SK-MEL-5 (cell line): ENCODE measurements around the gene TCHH. TPM values are rescaled to one million over a fixed set of nuclear protein-coding genes. Genes with fewer than 3 reads are reported as not detected.
"Not testable (repeated sequence)": the region's sequence is repeated elsewhere in the genome, so short reads cannot be mapped to it uniquely, and the experiment has no call there.

Experiments used
- DNase-seq: peaks from one replicate; pipeline ENCODE4 v3.0.0-alpha.2; 2016; ENCODE audit warnings: low read depth, low spot score
- in situ Hi-C: cut with HindIII; loops from 2 replicates; pipeline ENCODE4 v1.10.0; 2016; ENCODE audit warnings: low sequenced_read_pairs, high pct_unique_total_duplicates, low pct_unique_long_range_greater_than_20kb
- polyA plus RNA-seq, 2 experiments: library from polyadenylated mRNA; depleted of rRNA; stranded (reverse); fragments of >200 nt; gene quantifications; 2 replicates each; pipeline ENCODE4 v1.2.3, GENCODE V29; 2015
- total RNA-seq: library from RNA; depleted of rRNA; stranded (reverse); fragments of >200 nt; shearing (Covaris generic); gene quantifications from 2 replicates; pipeline ENCODE4 v1.2.3, GENCODE V29; 2014; rRNA removed

TCHH gene, protein sequence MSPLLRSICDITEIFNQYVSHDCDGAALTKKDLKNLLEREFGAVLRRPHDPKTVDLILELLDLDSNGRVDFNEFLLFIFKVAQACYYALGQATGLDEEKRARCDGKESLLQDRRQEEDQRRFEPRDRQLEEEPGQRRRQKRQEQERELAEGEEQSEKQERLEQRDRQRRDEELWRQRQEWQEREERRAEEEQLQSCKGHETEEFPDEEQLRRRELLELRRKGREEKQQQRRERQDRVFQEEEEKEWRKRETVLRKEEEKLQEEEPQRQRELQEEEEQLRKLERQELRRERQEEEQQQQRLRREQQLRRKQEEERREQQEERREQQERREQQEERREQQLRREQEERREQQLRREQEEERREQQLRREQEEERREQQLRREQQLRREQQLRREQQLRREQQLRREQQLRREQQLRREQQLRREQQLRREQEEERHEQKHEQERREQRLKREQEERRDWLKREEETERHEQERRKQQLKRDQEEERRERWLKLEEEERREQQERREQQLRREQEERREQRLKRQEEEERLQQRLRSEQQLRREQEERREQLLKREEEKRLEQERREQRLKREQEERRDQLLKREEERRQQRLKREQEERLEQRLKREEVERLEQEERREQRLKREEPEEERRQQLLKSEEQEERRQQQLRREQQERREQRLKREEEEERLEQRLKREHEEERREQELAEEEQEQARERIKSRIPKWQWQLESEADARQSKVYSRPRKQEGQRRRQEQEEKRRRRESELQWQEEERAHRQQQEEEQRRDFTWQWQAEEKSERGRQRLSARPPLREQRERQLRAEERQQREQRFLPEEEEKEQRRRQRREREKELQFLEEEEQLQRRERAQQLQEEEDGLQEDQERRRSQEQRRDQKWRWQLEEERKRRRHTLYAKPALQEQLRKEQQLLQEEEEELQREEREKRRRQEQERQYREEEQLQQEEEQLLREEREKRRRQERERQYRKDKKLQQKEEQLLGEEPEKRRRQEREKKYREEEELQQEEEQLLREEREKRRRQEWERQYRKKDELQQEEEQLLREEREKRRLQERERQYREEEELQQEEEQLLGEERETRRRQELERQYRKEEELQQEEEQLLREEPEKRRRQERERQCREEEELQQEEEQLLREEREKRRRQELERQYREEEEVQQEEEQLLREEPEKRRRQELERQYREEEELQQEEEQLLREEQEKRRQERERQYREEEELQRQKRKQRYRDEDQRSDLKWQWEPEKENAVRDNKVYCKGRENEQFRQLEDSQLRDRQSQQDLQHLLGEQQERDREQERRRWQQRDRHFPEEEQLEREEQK (N-terminal part only)
- total RNA-seq: 0.05 and 0.27 TPM in 2 replicates
- 0.20 and 0.43 TPM in 2 replicates for polyA plus RNA-seq (2015; cell fraction: cytosol; rRNA removed)
- 0.35 TPM in 1 of 2 replicates, not detected in the other for polyA plus RNA-seq (2015; cell fraction: nucleus; rRNA removed)

DNA sequence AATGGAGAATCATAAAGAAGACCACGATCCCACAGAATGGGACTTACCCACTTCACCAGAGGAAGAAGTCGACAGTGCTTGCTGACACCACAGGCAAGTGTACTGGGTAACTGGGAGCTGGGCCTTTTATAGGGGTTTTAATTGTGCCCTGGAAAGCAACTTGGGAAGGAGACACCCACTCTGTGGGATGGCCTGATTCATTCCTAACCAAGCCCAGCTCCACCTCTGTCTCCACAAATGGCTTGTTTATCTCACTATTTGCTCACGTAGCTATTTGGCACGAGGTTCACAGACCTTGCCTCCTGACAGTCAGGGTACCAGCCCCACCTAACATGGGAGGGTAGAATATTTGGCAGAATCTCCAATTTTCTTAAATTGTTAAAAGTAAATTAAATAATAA lies at the start of gene TCHH:
TSS of gene TCHH (minus strand) at position 101 of the 400 bp plus-strand sequence. CDS start 1,364 bp downstream, outside the sequence.
- DNase-seq: no peak
- in situ Hi-C loops: no loop called here

DNA sequence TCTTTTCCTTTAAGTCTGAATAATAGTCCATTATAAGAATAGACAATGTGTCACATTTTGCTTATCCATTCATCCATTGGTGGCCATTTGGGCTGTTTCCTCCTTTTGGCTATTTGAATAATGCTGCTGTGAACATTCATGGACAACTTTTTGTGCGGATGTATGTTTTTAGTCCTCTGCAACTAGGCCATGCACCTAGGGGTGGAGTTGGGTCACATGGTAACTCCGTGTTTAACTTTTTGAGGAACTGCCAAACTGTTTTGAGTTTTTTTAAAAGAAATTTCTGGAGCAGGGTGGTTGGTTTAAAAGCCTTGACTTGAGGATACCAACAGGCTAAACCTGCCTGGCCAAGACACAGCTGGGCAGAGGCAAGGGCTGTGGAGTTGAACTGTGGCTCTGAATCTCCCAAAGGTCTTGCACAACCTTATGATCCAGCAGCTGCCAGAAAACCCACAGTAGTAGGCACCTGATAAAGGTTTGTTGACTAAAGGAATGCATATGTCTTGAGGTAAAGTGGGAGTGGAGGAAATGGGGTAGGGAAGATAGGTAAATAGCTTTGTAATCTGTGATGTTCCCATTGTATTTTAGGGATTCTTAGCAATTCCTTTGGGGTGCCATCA lies 49.4 kb upstream of the TCHH start:
- in situ Hi-C loops: no loop called here
- no peak for DNase-seq

DNA sequence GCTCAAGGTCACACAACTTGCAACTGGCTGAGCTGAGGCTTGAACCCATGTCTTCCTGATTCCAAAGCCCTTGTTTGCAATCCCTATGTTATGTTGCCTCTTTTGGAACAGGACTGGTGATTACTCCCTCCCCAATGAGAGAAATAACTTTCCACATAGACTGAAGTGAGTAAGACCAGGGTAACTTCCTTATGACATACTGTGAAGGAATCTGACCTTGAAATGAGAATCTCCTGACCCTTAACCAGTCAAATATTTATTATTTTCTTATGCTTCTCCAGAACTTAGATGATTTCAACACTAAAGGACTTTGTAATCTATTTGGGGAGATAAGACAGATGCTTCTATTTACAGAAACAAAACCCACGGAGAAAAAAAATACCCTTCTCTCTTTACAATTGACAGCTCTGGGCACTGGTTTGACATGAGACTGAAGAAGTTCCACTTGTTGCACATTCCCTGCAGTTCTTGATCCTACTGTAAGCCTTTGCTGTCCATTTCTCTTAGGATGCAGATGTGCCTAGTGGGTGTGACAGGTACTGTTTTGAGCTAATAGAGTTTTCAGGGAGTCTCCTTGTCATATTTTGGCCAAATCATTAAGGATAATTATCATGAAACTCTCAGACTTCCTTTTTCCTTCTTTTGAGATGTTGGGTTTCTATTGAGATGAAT lies 47.7 kb upstream of the TCHH start:
- DNase-seq: no peak
- in situ Hi-C loops: no loop called here

DNA sequence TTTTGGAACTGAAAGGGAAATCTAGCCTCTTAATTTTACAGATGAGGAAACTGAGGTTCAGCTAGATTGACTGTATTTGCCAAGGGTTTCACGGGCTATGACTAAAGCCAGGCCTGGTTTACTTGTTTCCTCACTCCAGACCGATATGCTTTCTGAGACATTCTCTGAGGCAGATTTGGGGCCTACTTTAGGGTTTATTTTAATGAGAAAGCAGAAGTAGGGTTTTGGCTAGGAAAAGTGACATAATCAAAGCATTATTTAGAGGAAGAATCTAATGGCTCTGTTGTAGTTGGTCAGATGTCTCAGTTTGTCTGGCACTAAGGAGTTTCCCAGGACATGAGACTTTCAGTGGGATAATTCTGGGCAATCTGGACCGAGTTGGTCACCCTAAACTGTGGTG lies 45.3 kb upstream of the TCHH start:
- no peak for DNase-seq
- in situ Hi-C loops: no loop called here

DNA sequence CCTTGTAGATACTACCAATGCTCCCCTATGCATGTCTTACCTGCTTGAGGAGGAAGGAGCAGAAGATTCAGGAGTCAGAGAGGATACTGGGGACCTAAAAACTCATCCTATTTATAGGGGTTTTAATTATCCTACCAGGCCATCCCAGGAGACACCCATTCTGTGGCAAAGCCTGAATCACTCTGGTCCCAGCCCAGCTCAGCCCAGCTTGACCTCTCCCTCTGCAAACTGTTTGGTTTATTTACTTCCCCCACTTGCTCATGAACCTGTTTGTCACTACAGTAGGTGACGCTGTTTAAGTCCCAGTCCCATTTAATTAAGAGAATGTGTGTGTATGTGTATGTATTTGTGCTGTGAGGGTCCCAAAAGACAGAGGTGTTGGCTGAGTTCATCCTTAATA lies 43.9 kb upstream of the TCHH start, which contains the start of gene RPTN:
TSS of gene RPTN (minus strand) at position 85 of the 400 bp plus-strand sequence. CDS start 1,339 bp downstream, outside the sequence.
- in situ Hi-C loops: no loop called here

DNA sequence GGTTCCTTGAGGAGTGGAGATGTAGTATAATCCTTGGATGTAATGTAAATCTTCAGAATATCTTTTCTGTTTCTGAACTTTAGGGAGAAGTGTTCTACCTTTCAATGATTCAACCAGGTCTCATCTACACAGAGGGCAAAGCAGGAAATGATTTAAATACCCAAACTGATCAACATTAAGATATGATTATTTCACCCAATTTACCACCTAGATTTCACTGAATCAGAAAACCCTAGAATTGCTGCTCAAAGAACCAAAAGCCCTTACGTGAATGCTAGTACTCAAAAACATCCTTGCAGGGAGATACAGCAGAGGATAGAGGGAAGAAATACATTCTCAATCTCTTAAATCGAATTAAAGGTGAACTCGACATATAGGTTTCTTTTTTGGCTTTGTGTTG lies 38.8 kb upstream of the TCHH start:
- no peak for DNase-seq
- in situ Hi-C loops: no loop called here

More for the DNA sequence above, 43.9 kb upstream of the TCHH start, which contains the start of gene RPTN:
- DNase-seq: no peak

DNA sequence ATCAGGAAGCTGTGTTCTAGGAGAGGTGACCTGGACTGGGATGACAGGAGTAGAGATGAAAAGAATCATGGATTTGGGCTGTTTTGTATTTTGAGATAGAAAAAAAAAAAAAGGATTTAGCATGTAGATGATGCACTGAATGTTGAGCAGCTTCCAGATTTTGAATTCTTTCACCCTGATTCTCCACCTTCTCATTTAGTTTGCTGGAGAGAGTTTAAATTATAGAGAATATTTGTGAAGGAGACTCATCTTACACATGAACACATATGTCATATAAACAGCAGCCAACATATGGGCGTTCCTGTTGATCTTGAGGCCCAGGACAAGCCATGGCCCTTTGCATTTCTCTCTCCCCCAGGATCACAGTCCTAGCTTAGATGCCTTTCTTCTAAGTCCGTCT lies 36.4 kb upstream of the TCHH start:
- in situ Hi-C loops: no loop called here
- no peak for DNase-seq

DNA sequence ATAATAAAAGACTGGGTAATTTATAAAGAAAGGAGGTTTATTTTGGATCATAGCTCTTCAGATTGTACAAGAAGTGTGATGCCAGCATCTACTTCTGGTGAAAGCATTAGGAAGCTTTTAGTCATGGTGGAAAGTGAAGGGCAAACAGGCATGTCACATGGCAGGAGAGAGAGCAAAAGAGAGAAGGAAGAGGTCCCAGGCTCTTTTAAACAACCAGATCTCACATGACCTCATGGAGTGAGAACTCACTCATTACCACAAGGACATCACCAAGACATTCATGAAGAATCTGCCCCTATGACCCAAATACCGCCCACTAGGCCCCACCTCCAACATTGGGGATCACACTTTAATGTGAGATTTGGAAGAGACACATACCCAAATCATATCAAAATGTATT lies 33.7 kb upstream of the TCHH start:
- in situ Hi-C loops: no loop called here
- DNase-seq: no peak

DNA sequence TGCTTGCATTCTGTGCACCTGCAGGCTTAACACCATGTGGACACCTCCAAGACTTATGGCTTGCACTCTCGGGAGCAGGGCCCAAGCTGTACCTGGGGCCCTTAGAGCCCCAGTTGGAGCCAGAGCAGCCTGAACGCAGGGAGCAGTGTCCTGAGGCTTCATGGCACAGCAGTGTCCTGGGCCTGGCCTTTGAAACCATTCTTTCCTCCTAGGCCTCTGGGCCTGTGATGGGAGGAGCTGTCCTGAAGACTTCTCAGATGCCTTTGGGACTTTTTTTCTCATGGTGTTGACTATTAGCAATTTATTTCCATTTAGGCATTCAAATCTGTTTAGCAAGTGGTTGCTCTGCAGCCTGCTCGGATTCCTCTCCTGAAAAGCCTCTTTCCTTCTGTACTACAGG lies 32.8 kb upstream of the TCHH start:
- in situ Hi-C loops: no loop called here
- no peak for DNase-seq

DNA sequence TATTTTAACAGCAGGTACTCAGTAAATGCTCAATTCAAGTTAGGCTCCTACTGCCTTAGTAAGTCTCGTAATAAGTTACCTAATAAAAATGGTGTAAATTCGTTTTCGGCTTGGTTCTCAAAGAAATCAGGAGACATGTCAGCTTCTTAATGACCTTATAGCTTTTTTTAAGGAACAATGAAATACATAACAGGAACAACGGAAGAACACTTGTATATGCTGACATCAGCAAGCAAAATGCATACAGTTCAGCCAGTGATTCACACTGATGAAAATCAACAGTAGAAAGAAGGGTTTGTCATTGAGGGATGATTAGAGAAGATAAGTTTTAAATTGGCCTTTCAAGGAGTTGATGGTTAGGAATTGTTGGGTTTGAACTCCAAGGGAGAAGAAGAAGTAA lies 30.5 kb upstream of the TCHH start:
- DNase-seq: no peak
- in situ Hi-C loops: no loop called here

DNA sequence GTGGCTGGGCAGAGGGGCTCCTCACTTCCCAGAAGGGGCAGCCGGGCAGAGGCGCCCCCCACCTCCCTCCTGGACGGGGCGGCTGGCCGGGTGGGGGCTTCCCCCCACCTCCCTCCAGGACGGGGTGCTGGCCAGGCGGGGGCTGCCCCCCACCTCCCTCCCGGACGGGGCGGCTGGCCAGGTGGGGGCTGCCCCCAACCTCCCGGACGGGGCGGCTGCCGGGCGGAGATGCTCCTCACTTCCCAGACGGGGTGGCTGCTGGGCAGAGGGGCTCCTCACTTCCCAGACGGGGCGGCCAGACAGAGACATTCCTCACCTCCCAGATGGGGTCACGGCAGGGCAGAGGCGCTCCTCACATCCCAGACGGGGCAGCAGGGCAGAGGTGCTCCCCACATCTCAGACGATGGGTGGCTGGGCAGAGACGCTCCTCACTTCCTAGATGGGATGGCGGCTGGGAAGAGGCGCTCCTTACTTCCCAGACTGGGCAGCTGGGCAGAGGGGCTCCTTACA lies 29.5 kb upstream of the TCHH start:
- DNase-seq, in situ Hi-C loops: not testable (repeated sequence)

DNA sequence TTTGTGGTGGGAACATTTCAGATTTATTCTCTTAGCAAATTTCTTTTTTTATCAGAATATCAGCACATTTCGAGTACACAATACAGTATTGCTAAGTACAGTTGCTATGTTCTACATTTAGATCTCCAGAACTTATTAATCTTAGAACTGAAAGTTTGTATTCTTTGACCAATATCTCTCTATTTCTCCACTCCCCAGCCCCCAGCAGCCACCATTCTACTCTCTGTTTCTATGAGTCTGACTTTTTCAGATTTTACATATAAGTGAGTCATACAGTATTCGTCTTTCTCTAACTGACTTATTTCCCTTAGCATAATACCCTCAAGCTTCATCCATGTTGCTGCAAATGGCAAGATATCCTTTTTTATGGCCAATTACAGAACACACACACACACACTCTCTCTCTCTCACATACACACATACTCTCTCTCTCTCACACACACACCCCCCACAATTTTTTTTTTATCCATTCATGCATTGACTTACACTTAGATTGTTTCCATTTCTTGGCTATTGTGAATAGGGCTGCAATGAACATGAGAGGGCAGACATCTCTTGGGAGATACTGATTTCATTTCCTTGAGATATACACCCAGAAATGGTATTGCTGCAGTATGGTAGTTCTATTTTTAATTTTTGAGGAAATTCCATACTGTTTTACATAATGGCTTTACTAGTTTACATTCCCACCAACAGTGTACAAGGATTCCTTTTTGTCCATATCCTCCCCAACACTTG lies 28.1 kb upstream of the TCHH start:
- no peak for DNase-seq
- in situ Hi-C loops: no loop called here

DNA sequence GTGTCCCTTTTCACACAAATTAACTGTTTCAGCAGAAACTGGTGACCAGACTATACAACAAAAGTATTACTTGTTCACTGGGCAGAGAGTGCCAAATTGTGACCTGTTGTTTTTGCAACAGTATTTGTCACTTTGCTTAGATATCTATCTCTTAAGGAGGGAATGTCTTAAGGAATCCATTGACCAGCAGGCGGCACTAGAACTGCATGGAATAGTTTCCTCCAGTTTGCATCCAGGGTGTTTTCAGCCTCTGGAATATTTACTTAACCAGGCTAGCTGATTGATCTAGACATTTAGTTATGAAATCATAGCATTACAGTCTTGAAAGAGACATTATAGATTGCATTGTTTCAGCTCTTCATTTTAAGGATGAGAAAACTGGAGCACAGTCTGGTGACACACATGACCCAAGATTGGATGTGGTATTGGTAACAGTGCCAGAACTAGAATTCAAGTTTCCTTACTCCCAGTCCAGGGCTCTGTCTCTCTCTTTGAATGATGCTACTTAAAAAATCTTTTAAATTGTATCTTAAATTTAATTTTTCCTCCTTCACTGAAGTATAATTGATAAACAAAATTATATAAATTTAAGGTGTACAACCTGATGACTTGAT lies 26.8 kb upstream of the TCHH start:
- in situ Hi-C loops: no loop called here
- peak; percentile 87 for DNase-seq

DNA sequence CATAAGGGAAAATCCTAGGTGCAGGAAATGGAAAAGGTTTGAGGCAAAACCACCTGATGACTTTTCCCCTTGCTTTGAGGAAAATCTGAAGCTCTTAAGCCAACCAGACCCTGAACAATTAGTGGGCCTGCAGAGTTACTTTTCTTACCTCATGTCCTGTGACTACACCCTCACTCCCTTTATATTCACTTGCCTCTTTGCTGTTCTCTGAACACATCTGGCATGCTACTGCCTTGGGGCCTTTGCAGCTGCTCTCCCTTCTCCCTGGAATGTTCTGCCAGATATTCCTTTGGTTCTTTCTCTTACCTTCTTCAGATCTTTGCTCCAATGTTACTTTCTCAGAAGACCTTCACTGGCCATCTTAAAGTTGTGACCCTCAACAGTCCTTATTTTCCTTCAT lies 22.0 kb upstream of the TCHH start:
- in situ Hi-C loops: no loop called here
- no peak for DNase-seq

DNA sequence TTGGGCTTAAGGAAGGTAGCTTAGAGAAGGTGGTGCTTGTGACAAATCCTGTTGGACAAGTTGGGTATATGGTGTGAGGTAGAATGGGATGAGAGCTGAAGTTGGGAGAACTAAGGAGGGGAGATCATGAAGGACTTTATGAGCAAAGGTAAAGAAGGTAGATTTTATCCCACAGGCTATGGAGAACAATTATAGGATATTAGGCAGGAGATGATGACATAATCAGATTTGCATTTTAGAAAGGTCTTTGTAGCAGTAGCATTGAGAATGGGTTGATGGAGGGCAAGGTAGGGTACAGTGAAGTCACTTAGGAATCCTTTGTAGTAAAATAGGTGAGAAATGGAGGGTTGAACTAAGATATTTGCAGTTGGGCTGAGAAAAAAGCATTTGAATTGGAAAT lies 14.9 kb upstream of the TCHH start:
- DNase-seq: no peak
- in situ Hi-C loops: no loop called here
